GM12892 (cell line): ENCODE results near the gene MRPL24.

Experiments
- POLR2A ChIP-seq: IDR thresholded peaks from 2 replicates; pipeline ENCODE4 v1.6.1; 2011; ENCODE audit warnings: low read depth, low read length, control low read depth
- POLR2AphosphoS5 ChIP-seq: IDR thresholded peaks from 2 replicates; pipeline ENCODE4 v1.6.1; 2011; ENCODE audit warnings: low read depth, low read length, control low read depth
- TAF1 ChIP-seq: IDR thresholded peaks from 2 replicates; pipeline ENCODE4 v1.6.1; 2011; ENCODE audit warnings: low read depth, mild to moderate bottlenecking, control low read depth, low read length, borderline replicate concordance

DNA sequence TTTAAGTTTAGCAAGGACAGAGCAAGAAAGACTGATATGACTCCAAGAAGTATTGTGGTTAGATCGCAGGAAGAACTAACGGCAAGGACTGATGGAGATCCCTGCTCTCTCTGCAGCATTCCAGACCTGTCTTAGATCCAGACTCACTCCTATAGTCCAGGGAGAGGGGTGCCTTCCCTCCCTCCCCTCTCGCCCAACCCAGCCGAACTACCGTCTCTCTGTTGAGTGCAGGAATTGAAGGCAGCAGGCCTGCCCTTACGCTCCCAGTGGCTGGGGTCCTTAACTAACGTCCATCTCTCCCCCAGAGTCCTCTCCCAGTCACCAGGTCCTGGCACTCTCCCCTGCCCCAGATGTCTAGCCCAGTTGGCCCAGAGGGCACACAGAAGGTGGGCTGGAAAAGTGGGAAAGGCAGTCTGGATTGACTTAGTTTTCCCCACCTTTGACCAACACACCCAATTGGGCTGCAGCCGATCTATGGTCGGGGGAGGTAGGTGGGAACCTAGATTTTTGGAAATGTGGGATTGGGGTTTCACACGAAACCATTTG, 36.6 kb downstream of the MRPL24 start:
- TF ChIP-seq TAF1 = no peak
- no peak for TF ChIP-seq POLR2AphosphoS5
- TF ChIP-seq POLR2A = no peak
